Embryonic facial prominence (tissue), 1 donor: ENCODE results near the gene KRTAP19-4.
"Not testable (repeated sequence)": the region's sequence is repeated elsewhere in the genome, so short reads cannot be mapped to it uniquely, and the experiment has no call there.

ENCODE experiments used
- DNase-seq: peaks from one replicate; pipeline ENCODE4 v3.0.0-alpha.2; 2016; ENCODE audit errors: extremely low spot score

The KRTAP19-4 gene

GRCh38 chr21:30497065-30497464, at the start of gene KRTAP19-4:
KRTAP19-4 (minus strand) TSS chr21:30497165; CDS start chr21:30497110, 55 bp downstream.
- DNase-seq = no peak

DNA sequence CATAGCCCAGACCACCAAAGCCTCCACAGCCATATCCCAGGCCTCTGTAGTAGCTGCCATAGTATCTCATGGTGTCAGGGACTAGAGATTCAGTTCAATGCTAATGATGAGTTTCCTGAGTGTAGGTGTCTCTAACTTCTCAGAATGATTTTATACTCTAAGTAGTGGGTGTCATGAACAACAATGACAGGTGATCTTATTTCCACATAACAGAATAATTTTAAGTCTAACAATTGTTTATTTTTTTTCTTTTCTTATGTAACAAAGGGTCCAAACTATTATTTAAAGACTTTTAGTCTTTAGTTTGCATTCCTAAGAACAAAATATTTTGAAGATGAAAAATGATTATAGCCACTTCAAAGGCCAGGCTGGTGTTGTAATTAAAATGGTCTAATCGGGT, 44.8 kb upstream of the KRTAP19-4 start, which contains the start of gene KRTAP19-6:
Gene KRTAP19-6, minus strand, starts transcription at position 101 of the 400 bp plus-strand sequence. Its CDS starts 31 bp downstream, at position 70.
- no peak for DNase-seq

- no peak for DNase-seq
Observed at GRCh38 chr21:30518876-30519275, 21.9 kb upstream of the KRTAP19-4 start.

- DNase-seq = no peak
Observed at GRCh38 chr21:30515681-30516080, 18.7 kb upstream of the KRTAP19-4 start.

GRCh38 chr21:30505621-30506205, 8.7 kb upstream of the KRTAP19-4 start:
- not testable (repeated sequence) for DNase-seq

GRCh38 chr21:30502041-30502440, 5.1 kb upstream of the KRTAP19-4 start, which contains the start of gene KRTAP19-5:
KRTAP19-5 (minus strand) TSS chr21:30502141; CDS start chr21:30502090, 51 bp downstream.
- no peak for DNase-seq

GRCh38 chr21:30491963-30492428, 5.0 kb downstream of the KRTAP19-4 start, which contains the start of gene KRTAP19-3:
KRTAP19-3 (minus strand) TSS chr21:30492013; CDS start chr21:30491957, 56 bp downstream.
- no peak for DNase-seq

DNA sequence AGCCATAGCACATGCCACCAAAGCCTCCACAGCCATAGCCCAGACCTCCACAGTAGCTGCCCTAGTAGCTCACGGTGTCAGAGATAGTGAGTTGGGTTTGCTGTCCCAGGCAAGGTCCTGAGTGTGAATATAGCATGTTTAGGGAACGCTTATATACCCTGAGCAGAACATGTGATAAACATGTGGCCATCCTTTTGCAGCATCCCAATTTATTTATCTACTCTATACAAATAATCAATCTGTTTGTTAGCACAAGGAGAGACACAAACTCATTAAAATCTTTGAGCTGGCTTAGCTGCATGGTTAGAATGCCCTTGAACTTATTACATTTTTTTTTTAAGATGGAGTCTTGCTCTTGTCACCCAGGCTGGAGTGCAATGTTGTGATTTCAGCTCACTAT, 9.6 kb downstream of the KRTAP19-4 start, which contains the start of gene KRTAP19-2:
Gene KRTAP19-2, minus strand, starts transcription at position 101 of the 400 bp plus-strand sequence. Its CDS starts 88 bp downstream, at position 13.
- DNase-seq = no peak

DNA sequence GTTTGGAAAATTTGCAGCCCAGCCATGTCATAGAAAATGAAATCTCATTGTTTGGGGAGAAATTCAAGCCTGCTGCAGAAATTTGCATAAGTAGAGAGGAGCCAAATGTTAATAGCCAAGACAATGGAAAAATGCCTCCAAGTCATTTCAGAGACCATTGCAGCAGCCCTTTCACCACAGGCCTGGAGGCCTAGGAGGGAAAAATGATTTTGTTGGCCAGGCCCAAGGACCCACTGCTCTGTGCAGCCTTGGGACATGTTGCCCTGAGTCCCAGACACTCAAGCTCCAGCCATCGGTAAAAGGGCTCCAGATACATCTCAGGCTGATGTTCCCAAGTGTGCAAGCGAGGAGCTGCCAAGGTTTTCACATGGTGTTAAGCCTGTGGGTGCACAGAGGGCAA, 10.8 kb downstream of the KRTAP19-4 start:
- no peak for DNase-seq

DNA sequence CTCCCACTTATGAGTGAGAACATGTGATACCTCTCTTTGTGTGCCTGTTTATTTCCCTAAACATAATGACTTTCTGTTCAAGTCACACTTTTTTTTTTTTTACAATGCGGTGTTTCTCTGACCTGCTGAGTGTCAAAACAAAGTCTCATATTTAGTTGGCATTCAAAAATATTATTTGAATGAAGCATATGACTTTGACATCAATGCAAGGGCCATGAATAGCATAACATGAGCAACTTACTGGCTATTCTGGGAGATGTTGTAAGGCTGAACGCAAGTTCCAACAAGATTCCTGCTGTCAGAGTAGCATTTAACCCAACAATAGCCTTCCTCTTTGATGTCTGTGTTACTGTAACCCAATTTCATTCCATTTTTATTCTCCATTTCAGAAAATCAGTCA, 14.8 kb downstream of the KRTAP19-4 start:
- no peak for DNase-seq

GRCh38 chr21:30480145-30480544, 16.8 kb downstream of the KRTAP19-4 start, which contains the start of gene KRTAP19-1:
KRTAP19-1 (minus strand) TSS chr21:30480367; CDS start chr21:30480317, 50 bp downstream.
- no peak for DNase-seq

GRCh38 chr21:30479259-30479658, 17.7 kb downstream of the KRTAP19-4 start:
- DNase-seq = no peak

GRCh38 chr21:30478004-30478403, 19.0 kb downstream of the KRTAP19-4 start:
- DNase-seq = no peak

- DNase-seq = no peak
Observed at GRCh38 chr21:30468900-30469714, 27.9 kb downstream of the KRTAP19-4 start.

- no peak for DNase-seq
Observed at GRCh38 chr21:30463713-30464112, 33.3 kb downstream of the KRTAP19-4 start.

DNA sequence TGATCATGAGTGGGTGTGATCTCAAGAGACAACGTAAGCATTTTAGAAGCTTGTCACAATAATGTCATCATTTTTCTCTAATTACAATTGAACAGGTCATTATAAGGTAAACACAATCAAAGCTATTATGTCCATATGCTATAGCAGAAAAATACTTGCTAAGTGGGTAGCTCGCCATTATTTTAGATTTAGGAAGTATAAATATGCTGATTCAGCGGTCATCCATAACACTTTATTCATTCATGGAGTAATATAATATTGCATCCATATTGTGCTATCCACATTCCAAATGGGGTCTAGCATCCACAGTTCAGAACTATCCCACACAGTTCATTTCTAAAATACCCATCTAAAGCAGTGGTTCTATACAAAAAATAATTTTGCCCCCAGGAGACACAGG, 48.5 kb downstream of the KRTAP19-4 start:
- DNase-seq = no peak

DNA sequence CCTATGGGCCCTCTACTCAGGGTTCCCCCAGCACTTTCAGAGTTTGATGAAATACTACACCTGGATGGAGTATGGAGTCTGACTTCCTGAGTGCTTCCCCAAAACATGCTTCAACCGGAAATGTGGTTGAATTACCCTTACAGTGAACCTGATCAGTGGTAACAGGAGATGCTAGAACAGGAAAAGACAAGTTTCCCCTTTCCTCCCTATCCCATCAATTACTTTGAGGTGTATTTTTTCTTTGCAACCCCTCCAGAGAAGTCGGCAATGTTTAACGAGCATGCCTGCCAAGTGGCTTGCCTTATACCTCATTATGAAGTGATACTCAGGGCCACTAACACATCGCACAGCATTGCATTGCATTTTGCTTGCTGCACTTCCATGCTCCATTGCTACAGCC, 49.9 kb downstream of the KRTAP19-4 start:
- no peak for DNase-seq
